GM18526 (cell line): ENCODE results near the gene TTC31.

Experiments
- POLR2A ChIP-seq: IDR thresholded peaks from 3 replicates; pipeline ENCODE4 v1.6.1; 2011; ENCODE audit not compliant: insufficient read length; ENCODE audit errors: extremely low read depth

Gene TTC31

GRCh38 chr2:74472945-74473258 is 10.0 kb upstream of the TTC31 start:
- no peak for TF ChIP-seq POLR2A

GRCh38 chr2:74474481-74474880 is 8.4 kb upstream of the TTC31 start:
- TF ChIP-seq POLR2A: no peak

GRCh38 chr2:74474899-74475298 is 8.0 kb upstream of the TTC31 start:
- TF ChIP-seq POLR2A: no peak

DNA sequence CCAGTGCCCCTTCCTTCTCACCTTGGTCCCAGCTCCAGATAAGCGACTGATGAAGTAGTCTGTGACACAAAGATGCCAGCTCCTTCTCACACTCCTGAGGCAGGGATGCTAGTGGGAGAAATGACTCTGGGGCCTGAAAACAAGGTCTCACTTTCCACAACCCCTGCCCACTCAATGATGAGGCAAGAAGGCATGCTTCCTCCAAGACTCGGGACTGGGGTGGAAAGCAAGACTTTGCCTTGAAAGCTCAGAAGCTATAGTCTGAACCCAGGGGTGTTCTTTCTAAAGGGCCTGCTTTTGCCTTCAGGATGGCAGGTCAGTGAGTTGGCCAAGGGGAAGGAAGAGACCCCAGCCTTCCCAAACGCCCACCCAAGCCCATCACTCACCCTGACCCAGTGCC is 1.4 kb upstream of the TTC31 start:
- TF ChIP-seq POLR2A: no peak

DNA sequence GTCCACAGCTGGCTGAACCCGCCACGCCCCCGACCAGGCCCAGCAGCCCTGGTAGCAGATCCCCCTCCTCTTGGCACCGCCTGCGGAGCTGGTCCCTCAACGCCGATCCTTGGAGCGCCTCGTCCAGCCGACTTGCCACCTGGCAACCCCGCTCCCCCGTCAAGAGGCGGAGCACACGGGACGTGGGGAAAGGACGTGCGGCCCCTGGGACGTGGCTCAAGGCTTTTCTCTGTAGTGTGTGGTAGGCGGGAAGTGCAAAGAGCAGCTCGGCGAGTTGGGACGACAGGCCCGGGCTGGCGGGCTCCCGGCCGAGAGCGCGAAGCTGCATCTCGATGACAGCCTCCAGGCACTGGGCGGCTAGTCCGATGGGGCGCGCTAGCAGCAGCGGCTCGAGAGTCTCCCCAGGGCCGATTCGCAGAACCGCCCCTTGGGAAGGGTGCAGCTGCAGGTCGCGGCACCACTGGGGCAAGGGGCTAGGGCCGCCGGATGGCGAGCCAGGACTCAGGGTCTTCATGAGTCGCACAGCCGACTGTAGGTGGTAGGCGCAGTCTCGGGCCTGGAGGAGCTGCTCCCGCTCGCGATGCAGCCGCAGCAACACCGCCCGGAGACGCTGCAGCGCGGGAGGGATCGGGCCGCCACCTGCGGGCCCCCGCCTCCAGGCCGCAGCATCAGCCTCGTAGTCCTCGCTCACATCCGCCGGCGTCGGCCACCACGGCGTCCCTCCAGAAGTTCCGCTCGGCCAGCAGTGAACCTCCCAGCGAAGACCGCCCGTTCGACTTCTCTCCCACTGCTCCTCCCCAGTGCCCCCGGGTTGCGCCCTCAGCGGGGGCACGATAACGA is 700 bp upstream of the TTC31 start:
- no peak for TF ChIP-seq POLR2A

DNA sequence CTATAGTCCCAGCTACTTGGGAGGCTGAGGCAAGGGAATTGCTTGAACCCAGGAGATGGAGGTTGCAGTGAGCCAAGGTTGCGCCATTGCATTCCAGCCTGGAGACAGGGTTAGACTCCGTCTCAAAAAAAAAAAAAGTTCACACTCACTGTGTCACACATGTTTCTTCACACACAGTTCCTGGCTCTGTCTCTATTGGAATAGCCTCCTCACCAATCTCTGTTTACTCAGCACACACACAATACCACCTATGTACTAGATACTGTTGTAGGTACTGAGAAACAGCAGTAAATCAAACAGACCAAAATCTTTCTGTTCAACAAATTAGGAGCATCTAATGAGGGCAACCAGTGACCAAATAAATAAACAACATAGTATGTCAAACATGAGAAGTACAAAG is 3.3 kb downstream of the TTC31 start:
- no peak for TF ChIP-seq POLR2A

GRCh38 chr2:74488643-74489481 is 6.0 kb downstream of the TTC31 start:
- TF ChIP-seq POLR2A: no peak

- no peak for TF ChIP-seq POLR2A
Observed at GRCh38 chr2:74489906-74490305, 7.0 kb downstream of the TTC31 start.

DNA sequence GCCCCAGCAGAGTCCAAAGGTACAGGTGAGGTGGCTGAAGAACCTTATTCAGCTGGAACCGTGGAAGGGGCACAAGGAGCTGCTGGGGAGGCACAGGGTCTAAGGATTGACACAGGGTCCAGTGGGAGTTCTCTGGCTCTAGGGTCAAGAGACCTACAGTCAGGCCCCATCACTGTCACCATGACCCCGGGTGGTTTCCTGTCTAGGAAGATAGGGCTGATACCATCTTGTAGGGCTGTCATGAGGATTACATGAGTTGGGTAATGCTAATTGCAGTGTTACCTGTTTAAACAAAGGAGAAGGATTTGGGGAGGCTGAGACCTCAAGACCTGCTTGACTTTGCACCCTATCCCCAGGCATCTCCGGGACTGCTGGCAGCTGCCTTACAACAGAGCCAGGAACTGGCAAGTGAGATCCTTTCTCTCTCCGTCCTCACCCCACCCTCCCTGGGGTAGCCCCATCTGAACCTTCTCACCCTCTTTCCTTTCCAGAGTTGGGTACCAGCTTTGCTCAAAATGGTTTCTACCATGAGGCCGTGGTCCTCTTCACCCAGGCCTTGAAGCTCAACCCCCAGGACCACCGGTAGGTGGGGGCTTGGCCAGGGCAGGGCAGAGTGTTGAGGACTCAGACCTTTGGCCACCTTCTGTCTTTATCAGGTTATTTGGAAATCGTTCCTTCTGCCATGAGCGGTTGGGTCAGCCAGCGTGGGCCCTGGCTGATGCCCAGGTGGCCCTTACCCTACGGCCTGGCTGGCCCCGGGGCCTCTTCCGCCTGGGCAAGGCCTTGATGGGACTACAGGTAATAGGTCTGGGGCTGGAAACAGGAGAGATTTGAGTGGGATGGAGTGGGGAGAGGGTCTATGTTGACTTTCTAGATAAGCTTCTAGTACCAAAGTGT is 9.0 kb downstream of the TTC31 start:
- no peak for TF ChIP-seq POLR2A

GRCh38 chr2:74493546-74493945 is 10.7 kb downstream of the TTC31 start:
- no peak for TF ChIP-seq POLR2A

DNA sequence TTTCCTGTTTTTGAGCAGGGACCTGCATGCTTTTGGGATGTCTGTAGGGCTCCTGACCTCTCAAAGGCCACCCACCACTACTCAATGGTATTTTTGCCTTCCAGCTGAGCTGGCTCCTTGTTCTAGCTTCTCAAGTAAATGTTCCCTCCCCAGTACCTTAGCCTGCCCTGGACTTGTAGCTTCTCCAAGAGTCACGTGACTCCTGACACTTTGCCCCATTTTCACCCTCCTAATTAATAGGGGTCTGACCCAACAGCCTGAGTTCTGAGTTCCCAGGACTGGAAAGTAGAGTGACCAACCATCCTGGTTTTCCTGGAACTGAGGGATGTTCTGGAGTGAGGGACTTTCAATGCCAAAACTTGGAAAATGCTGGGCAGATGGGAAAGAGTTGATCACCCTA is 12.6 kb downstream of the TTC31 start:
- no peak for TF ChIP-seq POLR2A

DNA sequence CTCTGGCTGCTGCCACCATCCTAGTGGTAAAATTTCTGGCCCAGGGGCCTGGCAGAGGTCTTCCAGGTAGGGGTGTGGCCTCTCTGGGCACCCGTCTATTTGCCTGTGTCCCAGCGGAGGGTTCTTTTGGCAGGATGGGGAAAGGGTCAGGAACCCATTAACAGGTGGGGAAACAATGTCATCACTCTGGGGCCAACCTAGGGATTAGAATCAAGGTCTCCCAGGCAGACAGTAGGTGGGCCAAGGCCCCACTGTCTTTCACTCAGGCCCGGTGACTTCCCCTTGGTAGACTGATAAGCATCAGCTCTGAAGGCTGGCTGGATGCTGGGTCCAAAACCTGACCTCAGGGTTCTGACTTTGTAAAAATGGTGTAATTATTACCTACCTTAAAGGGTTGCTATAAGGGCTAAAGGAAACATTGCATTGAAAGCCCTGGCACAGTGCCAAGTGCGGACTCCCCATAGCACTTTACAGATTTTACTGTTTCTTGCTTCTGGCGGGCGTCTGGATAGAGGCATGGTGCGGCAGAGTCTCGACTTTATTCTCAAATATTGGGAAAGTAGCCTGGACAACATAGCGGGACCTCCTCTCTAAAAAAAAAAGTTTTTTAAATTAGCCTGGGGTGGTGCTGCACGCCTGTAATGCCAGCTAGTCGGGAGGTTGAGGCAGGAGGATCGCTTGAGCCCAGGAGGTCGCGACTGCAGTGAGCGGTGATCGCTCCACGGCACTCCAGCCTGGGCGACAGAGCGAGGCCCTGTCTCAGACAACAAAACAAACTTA is 14.3 kb downstream of the TTC31 start:
- TF ChIP-seq POLR2A: no peak

- peak; percentile 38 for TF ChIP-seq POLR2A
Observed at GRCh38 chr2:74497777-74498499, 15.1 kb downstream of the TTC31 start.
